ENCODE results near the gene HEATR5A. TPM values are rescaled to one million over a fixed set of nuclear protein-coding genes. Genes with fewer than 3 reads are reported as not detected.
"Not testable (repeated sequence)": the region's sequence is repeated elsewhere in the genome, so short reads cannot be mapped to it uniquely, and the experiment has no call there.

Gene HEATR5A
- total RNA-seq, 1 donor from 2014 or later = 12.3 TPM

- intact Hi-C loops (cut with micrococcal nuclease) = no loop called here
Measured at GRCh38 chr14:31261523-31261858, 158.9 kb downstream of the HEATR5A start.

DNA sequence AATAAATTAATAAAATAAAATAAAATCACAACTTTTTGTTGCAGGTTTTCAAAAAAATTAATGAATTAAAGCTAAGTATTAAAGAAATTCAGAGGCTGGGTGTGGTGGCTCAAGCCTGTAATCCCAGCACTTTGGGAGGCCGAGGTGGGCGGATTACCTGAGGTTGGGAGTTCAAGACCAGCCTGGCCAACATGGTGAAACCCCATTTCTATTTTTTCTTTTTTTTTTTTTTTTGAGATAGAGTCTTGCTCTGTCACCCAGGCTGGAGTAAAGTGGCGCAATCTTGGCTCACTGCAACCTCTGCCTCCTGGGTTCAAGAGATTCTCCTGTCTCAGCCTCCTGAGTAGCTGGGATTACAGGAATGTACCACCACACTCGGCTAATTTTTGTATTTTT is 161.3 kb downstream of the HEATR5A start:
- intact Hi-C loops (cut with micrococcal nuclease) = not testable (repeated sequence)

DNA sequence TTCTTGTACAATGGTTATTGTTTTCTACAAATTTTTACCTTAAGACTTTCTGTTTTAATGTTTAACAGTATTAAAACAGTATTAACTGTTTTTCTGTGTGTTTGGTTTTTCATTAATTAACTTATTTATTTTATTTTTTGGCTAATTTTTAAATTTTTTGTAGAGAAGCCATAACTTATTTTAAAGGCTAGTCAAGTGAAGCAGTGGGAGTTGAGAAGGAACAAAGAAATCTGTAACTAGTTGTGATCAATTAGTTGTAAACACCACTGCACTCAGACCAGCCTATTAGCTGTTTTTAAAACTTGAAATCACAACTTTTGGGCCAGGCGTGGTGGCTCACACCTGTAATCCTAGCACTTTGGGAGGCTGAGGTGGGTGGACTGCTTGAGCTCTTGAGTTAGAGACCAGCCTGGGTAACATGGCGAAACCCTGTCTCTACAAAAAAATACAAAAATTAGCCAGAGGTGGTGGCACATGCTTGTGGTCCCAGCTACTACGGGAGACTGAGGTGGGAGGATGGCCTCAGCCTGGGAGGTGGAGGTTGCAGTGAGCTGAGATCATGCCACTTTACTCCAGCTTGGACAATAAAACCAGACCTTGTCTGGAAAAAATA is 161.8 kb downstream of the HEATR5A start:
- intact Hi-C loops (cut with micrococcal nuclease) = no loop called here

- intact Hi-C loops (cut with micrococcal nuclease) = not testable (repeated sequence)
Measured at GRCh38 chr14:31257554-31258426, 162.6 kb downstream of the HEATR5A start.

GRCh38 chr14:31257244-31257553 is 163.2 kb downstream of the HEATR5A start:
- intact Hi-C loops (cut with micrococcal nuclease) = no loop called here

DNA sequence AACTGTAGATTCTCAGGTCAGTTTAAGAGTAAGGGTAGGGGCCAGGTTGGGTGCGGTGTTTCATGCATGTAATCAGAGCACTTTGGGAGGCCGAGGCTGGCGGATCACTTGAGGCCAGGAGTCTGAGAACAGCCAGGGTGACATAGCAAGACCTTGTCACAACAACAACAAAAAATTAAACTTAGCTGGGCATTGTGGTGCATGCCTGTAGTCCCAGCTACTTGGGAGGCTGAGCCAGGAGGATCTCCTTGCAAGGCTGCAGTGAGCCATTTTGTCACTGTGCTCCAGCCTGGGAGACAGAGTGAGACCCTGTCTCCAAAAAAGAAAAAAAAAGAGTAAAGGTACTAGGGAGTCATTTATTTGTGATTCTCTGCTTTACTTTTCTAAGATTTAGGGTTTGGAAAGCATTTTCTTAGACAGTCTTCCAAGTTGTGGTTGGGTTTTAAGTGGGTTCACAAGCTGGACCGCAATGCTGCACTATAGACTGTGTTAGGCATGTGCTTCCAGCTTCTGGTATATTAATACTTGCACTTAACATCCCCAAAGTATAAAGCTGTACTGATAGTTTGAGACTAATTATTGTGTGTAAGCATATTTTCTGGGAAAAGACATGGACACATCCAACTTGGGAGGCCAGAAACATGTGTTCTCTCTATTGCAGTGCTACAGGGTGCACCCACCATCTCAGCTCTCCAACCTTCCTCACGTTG is 163.7 kb downstream of the HEATR5A start:
- intact Hi-C loops (cut with micrococcal nuclease) = no loop called here

GRCh38 chr14:31255918-31256317 is 164.4 kb downstream of the HEATR5A start:
- intact Hi-C loops (cut with micrococcal nuclease) = not testable (repeated sequence)

- intact Hi-C loops (cut with micrococcal nuclease) = no loop called here
Measured at GRCh38 chr14:31255286-31255685, 165.1 kb downstream of the HEATR5A start.

GRCh38 chr14:31253746-31254471 is 166.4 kb downstream of the HEATR5A start:
- intact Hi-C loops (cut with micrococcal nuclease) = no loop called here

DNA sequence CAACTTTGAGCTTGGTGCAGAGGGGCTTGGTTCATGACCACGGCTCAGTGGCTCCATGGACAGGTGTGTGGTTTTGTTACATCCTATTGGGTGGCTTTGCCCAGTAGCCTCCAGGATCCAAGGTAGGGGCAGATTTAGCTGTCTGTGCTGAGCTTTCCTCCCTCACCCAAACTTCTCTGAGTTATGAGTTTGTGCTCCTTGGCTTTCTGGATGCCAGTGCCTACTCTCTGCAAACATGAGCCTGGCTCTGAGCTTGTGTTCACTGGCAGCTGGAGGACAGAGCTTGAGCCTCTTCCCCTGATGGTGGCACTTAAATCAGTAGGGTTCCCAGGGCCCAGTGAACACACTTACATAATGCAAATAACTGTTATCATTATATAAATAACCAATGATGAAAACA is 167.5 kb downstream of the HEATR5A start:
- intact Hi-C loops (cut with micrococcal nuclease) = no loop called here

- intact Hi-C loops (cut with micrococcal nuclease) = no loop called here
Measured at GRCh38 chr14:31251028-31251958, 169.1 kb downstream of the HEATR5A start.

DNA sequence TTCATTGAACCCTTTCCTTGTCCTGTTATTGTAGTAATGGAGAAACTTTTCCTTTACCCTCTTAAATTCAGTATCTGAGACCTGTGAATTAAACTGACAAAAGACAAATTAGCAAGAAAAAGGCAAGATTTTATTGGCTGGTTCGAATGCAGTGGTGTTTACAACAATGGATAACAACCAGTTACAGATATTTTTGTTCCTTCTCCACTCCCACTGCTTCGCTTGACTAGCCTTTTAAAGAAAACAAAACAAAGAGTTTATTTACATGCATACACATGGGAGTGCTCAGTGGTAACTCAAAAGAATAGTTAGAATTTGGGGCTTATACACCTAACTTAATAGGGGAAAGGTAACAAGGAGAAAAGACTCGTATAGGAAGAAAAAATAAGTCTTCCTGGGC is 175.7 kb downstream of the HEATR5A start:
- intact Hi-C loops (cut with micrococcal nuclease) = no loop called here

GRCh38 chr14:31243860-31244259 is 176.5 kb downstream of the HEATR5A start:
- intact Hi-C loops (cut with micrococcal nuclease) = no loop called here

DNA sequence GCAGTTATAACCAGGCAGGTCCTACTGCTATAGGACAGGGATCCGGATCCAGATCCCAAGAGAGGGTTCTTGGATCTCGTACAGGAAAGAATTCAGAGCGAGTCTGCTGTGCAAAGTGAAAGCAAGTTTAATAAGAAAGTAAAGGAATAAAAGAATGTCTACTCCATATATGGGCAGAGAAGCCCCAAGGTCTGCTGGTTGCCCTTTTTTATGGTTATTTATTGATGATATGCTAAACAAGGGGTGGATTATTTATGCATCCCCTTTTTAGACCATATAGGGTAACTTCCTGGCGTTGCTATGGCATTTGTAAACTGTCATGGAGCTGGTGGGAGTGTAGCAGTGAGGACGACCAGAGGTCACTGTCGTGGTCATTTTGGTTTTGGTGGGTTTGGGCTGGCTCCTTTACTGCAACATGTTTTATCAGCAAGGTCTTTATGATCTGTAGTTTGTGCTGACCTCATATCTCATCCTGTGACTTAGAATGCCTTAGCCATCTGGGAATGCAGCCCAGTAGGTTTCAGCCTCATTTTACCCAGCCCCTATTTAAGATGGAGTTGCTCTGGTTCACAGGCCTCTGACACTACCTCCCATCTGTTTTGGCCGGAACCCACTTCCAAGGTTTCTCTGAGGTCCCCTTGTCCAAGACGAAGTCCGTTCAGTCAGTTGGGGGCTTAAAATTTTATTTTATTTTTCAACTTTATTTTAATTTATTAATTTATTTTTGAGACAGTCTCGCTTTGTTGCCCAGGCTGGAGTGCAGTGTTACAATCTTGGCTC is 178.0 kb downstream of the HEATR5A start:
- intact Hi-C loops (cut with micrococcal nuclease) = not testable (repeated sequence)

Other genes with a start within 250 kb of the HEATR5A start
- 102 and 107 TPM in 2 replicates for gene HECTD1, start 212.8 kb downstream of the HEATR5A start, total RNA-seq
- gene DTD2, start 37.0 kb upstream of the HEATR5A start, total RNA-seq = 17.0 and 17.7 TPM in 2 replicates
- not detected in 2 replicates for gene GPR33, start 67.5 kb upstream of the HEATR5A start, total RNA-seq
- 6.6 and 8.7 TPM in 2 replicates for gene NUBPL, start 140.9 kb upstream of the HEATR5A start, total RNA-seq

All from T-helper 1 cell treated with Interleukin-12 subunit alpha and Interleukin-12 subunit beta and Interleukin-4 antibody, amounts not matched to agents 30 ng/mL and 1 ng/mL, for 36 hours (primary cell).